Gastroesophageal sphincter (tissue), 3 donors: Measurements from ENCODE around the gene STAT5B.
"Not testable (repeated sequence)": the region's sequence is repeated elsewhere in the genome, so short reads cannot be mapped to it uniquely, and the experiment has no call there.

Source experiments
- POLR2AphosphoS5 ChIP-seq: sonication (generic); formaldehyde crosslinking; IDR thresholded peaks from one replicate; pipeline ENCODE4 v1.6.1; 2017; ENCODE audit warnings: antibody characterized with exemption
- TF ChIP-seq, protein P1 (sequence below), 4 experiments: fragments of 200-600 bp in 2 of 4; fragments of 450-650 bp in 2 of 4; sonication (generic) in 1 of 4; IDR thresholded peaks; one replicate each; pipeline ENCODE4 v1.5.1; 2017 to 2019; ENCODE audit warnings: antibody characterized with exemption in 4 of 4, mild to moderate bottlenecking in 2 of 4, moderate library complexity in 2 of 4

DNA sequence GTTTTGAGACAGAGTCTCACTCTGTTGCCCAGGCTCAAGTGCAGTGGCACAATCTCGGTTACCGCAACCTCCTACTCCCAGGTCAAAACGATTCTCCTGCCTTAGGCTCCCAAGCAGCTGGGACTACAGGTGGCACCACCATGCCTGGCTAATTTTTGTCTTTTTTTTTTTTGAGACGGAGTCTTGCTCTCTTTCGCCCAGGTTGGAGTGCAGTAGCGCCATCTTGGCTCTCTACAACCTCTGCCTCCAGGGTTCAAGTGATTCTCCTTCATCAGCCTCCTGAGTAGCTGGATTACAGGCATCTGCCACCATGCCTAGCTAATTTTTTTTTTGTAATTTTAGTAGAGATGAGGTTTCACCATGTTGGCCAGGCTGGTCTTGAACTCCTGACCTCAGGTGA lies 41.8 kb upstream of the STAT5B start:
- not testable (repeated sequence) for TF ChIP-seq POLR2AphosphoS5
- TF ChIP-seq, protein P1, sequence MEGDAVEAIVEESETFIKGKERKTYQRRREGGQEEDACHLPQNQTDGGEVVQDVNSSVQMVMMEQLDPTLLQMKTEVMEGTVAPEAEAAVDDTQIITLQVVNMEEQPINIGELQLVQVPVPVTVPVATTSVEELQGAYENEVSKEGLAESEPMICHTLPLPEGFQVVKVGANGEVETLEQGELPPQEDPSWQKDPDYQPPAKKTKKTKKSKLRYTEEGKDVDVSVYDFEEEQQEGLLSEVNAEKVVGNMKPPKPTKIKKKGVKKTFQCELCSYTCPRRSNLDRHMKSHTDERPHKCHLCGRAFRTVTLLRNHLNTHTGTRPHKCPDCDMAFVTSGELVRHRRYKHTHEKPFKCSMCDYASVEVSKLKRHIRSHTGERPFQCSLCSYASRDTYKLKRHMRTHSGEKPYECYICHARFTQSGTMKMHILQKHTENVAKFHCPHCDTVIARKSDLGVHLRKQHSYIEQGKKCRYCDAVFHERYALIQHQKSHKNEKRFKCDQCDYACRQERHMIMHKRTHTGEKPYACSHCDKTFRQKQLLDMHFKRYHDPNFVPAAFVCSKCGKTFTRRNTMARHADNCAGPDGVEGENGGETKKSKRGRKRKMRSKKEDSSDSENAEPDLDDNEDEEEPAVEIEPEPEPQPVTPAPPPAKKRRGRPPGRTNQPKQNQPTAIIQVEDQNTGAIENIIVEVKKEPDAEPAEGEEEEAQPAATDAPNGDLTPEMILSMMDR (IDR thresholded peaks at IDR 0.05), result not testable (repeated sequence)
